ENCODE results near the gene AK6. TPM values are rescaled to one million over a fixed set of nuclear protein-coding genes. Genes with fewer than 3 reads are reported as not detected.
A peak's percentile ranks its signal among the peaks of the same experiment; 100 is the strongest.

AK6 gene
- total RNA-seq, 3 donors from 2014 or later (not counting 1 experiment from before 2014, with no cell fraction given) = 5.8 to 10.8 (median 9.7) TPM

GRCh38 chr5:69364414-69364813, 4.9 kb downstream of the AK6 start:
- peak in 1 of 3 donors; percentile 10 for ATAC-seq
- peak; percentile 26 for TF ChIP-seq CTCF (IDR thresholded peaks at IDR 0.05)
- Histone ChIP-seq H3K4me1 (ENCODE audit: control insufficient read depth, insufficient read depth, low read length) (peaks cover 12% of the 10 kb centered on the region), H3K9me3 (ENCODE audit: control insufficient read depth, insufficient read depth, low read length) (no peaks in the 10 kb centered on the region), H3K36me3 (ENCODE audit: control insufficient read depth, insufficient read depth, low read length) (peaks cover 26% of the 10 kb centered on the region), H3K27me3 (ENCODE audit: control insufficient read depth, insufficient read depth, low read length) (no peaks in the 10 kb centered on the region), H3K4me3 (ENCODE audit: low read length) (no peak overlapping the region), H3K27ac (ENCODE audit: low read length) (no peak overlapping the region)
- DNase-seq = peak in 1 of 2 donors; percentile 50
- H3K27ac Mint-ChIP-seq = peak overlapping the region in 1 of 2 donors; percentile 29
- peaks cover 25 to 31% of the 10 kb centered on the region in 2 donors for H3K4me1 Mint-ChIP-seq
- 66% methylated on average over 2 of the region's 3 CpGs for WGBS (ENCODE audit: insufficient coverage)
- no peaks in the 10 kb centered on the region for H3K9me3 Mint-ChIP-seq
- H3K36me3 Mint-ChIP-seq = peaks cover 8% of the 10 kb centered on the region
- H3K27me3 Mint-ChIP-seq (ENCODE audit: low read depth in 2 of 2) = no peaks in the 10 kb centered on the region
- intact Hi-C loops (cut with micrococcal nuclease) = no loop called here
- no peak overlapping the region for H3K4me3 Mint-ChIP-seq

- Mint-ChIP-seq H3K27ac (peak overlapping the region; percentile 2 to 3), H3K36me3 (peaks cover 8% of the 10 kb centered on the region), H3K27me3 (ENCODE audit: low read depth in 2 of 2) (no peaks in the 10 kb centered on the region), H3K4me1 (peaks cover 6 to 20% of the 10 kb centered on the region in 2 donors), H3K9me3 (no peaks in the 10 kb centered on the region), H3K4me3 (no peak overlapping the region)
- intact Hi-C loops (cut with micrococcal nuclease) = no loop called here
- no peak for ATAC-seq
- H3K4me3 ChIP-seq (ENCODE audit: low read length) = no peak overlapping the region
- H3K36me3 ChIP-seq (ENCODE audit: control insufficient read depth, insufficient read depth, low read length) = peaks cover 16% of the 10 kb centered on the region
- no peaks in the 10 kb centered on the region for H3K9me3 ChIP-seq (ENCODE audit: control insufficient read depth, insufficient read depth, low read length)
- H3K27ac ChIP-seq (ENCODE audit: low read length) = no peak overlapping the region
- no peak for DNase-seq
- H3K4me1 ChIP-seq (ENCODE audit: control insufficient read depth, insufficient read depth, low read length) = no peaks in the 10 kb centered on the region
- no CpG with 5 or more reads among the region's 1 CpG for WGBS (ENCODE audit: insufficient coverage)
- no peaks in the 10 kb centered on the region for H3K27me3 ChIP-seq (ENCODE audit: control insufficient read depth, insufficient read depth, low read length)
- TF ChIP-seq CTCF (IDR thresholded peaks at IDR 0.05) = no peak
Measured at GRCh38 chr5:69360442-69360841, 8.9 kb downstream of the AK6 start.

GRCh38 chr5:69359699-69360098, 9.6 kb downstream of the AK6 start:
- ATAC-seq (no peak), DNase-seq (no peak)
- no peak overlapping the region for H3K4me3 Mint-ChIP-seq
- Histone ChIP-seq H3K9me3 (ENCODE audit: control insufficient read depth, insufficient read depth, low read length) (no peaks in the 10 kb centered on the region), H3K4me3 (ENCODE audit: low read length) (no peak overlapping the region), H3K36me3 (ENCODE audit: control insufficient read depth, insufficient read depth, low read length) (peaks cover 9% of the 10 kb centered on the region), H3K27ac (ENCODE audit: low read length) (no peak overlapping the region), H3K4me1 (ENCODE audit: control insufficient read depth, insufficient read depth, low read length) (no peaks in the 10 kb centered on the region), H3K27me3 (ENCODE audit: control insufficient read depth, insufficient read depth, low read length) (no peaks in the 10 kb centered on the region)
- WGBS (ENCODE audit: insufficient coverage) = 97% methylated on average over 2 of the region's 3 CpGs
- H3K9me3 Mint-ChIP-seq = no peaks in the 10 kb centered on the region
- H3K4me1 Mint-ChIP-seq = peaks cover 6 to 15% of the 10 kb centered on the region in 2 donors
- H3K27ac Mint-ChIP-seq = peak overlapping the region; percentile 2 to 3
- no peak for TF ChIP-seq CTCF (IDR thresholded peaks at IDR 0.05)
- peaks cover 1% of the 10 kb centered on the region for H3K36me3 Mint-ChIP-seq
- intact Hi-C loops (cut with micrococcal nuclease) = no loop called here
- no peaks in the 10 kb centered on the region for H3K27me3 Mint-ChIP-seq (ENCODE audit: low read depth in 2 of 2)

GRCh38 chr5:69350664-69351063, 18.7 kb downstream of the AK6 start:
- DNase-seq (no peak), ATAC-seq (no peak)
- H3K36me3 Mint-ChIP-seq = peaks cover 6% of the 10 kb centered on the region
- H3K27ac Mint-ChIP-seq = no peak overlapping the region
- no peaks in the 10 kb centered on the region for H3K9me3 Mint-ChIP-seq
- Histone ChIP-seq H3K27me3 (ENCODE audit: control insufficient read depth, insufficient read depth, low read length) (no peaks in the 10 kb centered on the region), H3K4me3 (ENCODE audit: low read length) (no peak overlapping the region), H3K36me3 (ENCODE audit: control insufficient read depth, insufficient read depth, low read length) (peaks cover 21% of the 10 kb centered on the region), H3K9me3 (ENCODE audit: control insufficient read depth, insufficient read depth, low read length) (no peaks in the 10 kb centered on the region), H3K4me1 (ENCODE audit: control insufficient read depth, insufficient read depth, low read length) (no peaks in the 10 kb centered on the region), H3K27ac (ENCODE audit: low read length) (no peak overlapping the region)
- no peaks in the 10 kb centered on the region for H3K27me3 Mint-ChIP-seq (ENCODE audit: low read depth in 2 of 2)
- peaks cover 0 to 2% of the 10 kb centered on the region in 2 donors for H3K4me1 Mint-ChIP-seq
- intact Hi-C loops (cut with micrococcal nuclease) = no loop called here
- TF ChIP-seq CTCF (IDR thresholded peaks at IDR 0.05) = no peak
- H3K4me3 Mint-ChIP-seq = no peak overlapping the region

Measured in natural killer cell (primary cell).